AML-193 (cell line): ENCODE data around the gene PCNX4.

Source experiments
- DNase-seq, 2 experiments: peaks; one replicate each; lab custom pipeline; 2025; lab: John Stamatoyannopoulos, UW

PCNX4 gene

DNA sequence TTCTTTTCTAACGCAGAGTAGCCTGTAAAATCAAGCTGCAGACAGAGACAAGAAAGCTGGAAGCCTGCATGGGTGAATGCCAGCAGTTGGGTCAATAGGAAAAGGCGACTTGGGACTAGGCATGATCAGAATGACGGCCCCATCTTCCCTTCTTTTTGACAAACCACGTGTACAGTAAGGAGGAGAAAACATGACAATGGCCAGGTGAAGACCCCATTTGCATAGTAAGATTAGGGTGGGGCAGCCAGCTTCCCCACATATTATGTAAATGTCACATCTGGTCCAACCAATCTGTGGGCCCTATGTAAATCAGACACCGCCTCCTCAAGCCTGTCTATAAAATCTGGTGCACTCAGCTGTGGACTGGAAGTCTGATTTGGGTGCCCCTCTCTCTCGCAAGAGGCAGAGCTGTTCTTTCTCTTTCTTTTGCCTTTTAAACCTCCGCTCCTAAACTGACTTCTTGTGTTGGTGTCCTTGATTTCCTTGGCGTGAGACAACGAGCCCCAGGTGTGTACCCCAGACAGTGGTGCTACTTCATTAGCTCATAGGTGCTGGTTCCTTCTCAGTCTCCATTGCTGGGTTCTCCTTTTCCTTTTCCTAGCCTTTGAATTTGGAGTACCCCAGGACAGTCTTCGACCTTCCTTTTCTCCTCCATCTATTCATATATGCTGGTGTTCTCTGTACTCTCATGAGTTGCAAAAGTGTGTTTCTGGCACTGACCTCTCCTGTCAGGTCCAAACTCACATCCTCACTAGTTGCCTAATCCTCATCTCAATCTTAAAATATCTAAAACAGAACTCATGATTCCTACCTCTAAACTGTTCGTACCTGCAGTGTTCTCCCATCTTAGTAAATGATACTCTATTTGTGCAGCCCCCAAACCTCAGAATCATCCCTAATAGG, 82.9 kb downstream of the PCNX4 start:
- no peak for DNase-seq

GRCh38 chr14:60175255-60175902, 83.7 kb downstream of the PCNX4 start:
- DNase-seq, result no peak

DNA sequence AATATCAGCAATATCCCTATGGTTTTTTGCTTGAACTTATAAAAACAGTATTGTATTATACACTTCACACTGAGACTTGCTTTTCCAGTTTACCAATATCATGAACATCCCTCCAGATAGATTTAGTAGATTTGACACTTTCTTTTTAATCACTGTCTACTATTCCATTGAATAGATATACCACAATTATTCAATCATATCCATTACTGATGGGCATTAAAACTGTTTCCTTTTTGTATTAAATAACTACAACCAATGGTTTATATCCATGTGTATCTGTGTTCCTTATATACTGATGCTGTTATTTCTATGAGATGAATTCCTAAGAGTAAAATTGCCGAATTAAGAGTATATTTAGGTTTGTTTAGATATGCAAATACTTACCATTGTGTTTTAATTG, 86.4 kb downstream of the PCNX4 start:
- no peak for DNase-seq

DNA sequence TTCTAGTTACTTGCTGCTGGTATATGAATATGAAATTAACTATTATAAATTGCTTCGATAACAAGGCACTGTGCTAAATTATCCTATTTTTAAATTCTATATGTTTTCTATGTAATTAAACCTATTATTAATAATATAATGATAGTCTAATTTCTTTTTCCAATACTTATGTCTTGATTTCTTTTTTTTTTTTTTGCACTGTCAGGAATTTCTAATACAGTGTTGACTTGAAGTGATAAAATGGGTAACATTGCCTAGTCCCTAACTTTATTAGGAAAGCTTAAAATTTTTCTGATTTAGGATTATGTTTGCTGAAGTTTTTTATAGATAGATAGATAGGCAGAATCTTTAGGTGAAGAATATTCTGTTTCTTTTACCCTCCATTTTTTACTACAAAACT, 87.1 kb downstream of the PCNX4 start:
- no peak for DNase-seq

DNA sequence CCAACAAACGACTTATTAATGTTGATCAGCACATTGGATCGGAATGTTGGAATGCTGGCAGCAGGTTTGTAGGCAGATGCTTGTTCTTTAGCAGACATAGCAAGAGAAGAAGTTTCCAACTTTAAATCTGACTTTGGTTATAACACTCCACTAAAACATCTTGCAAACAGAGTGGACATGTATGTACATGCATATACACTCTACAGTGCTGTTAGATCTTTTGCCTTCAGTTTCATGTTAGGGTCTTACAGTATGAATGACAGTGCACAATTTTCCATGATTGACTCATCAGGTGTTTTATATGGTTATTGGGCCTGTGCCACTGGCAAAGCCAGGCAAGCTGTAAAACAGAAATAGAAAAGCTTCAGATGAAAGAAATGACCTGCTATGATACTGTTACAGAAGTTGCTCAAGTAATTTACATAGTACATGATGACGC, 87.7 kb downstream of the PCNX4 start:
- no peak for DNase-seq

DNA sequence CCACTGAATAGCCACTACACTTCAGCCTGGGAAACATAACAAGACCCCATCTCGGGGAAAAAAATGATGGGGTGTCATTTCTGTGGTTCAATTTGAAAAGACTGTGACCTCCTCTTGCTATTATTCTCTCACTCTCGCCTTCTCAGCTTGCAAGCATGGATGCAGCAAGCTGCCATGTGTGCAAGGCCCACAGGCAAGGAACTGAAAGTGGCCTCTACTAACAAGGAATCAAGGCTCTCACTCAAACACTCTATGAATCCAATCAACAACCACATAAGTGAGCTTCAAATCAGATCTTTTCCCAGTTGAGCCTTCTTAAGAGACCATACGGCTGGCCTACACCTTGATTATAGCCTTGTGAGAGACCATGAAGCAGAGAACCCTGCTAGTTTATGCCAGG, 91.4 kb downstream of the PCNX4 start:
- DNase-seq, result no peak

DNA sequence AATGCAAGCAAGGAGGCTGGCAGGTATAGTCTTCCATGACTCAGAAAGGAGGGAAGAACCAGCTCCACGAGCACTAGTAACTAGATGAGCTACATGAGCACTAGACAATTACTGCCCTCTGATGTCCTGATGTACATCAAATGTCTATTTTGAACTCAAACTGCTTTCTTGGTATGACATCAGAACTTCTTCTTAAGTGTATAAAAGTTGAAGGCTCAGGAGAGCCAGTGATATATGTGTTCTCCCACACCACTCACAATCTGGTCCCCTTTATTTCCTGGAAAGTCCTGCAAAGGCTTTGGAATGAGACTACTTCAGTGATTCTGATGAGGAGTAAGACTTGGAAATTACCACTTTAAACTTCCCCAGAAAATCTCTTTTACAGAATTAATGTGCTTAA, 92.0 kb downstream of the PCNX4 start:
- DNase-seq, result peak; percentile 50 to 59

- peak; percentile 74 to 80 for DNase-seq
Measured at GRCh38 chr14:60184146-60184904, 92.6 kb downstream of the PCNX4 start.

- DNase-seq, result no peak
Measured at GRCh38 chr14:60184905-60185555, 93.3 kb downstream of the PCNX4 start.

DNA sequence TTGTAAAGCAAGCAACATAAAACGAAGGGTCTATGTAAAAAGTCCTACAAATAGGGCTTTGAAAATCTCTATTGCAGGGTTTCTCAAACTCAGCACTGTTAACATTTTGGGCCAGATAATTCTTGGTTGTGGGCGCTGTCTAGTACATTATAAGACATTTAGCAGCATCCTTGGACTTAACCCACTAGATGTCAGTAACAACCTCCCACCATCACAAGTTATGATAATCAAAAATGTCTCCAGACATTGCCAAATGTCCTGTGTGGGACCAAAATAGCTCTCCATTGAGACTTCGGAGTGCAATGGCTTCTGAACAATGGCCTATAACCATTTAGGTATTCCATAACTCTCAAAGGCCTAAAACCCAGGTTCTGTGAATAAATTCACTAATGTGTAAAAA, 96.4 kb downstream of the PCNX4 start:
- peak; percentile 14 to 32 for DNase-seq

DNA sequence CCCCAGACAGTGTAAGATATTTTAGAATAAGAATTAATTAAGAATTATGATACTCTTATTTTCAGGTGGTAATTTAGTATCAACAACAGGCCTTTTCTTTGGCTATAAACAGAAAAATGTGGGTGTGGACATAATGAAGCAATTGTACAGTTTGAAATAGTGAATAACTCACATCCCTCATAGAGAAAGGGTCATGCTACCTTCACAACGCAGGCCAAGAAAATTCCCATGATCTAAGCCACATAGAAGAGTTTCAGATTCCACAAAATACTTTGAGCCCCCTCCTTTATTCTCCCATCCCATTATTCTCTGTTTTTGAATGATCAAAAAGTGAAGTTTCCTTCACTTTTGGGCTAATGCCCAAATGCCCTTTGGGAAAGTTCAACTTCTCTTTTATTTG, 97.0 kb downstream of the PCNX4 start:
- no peak for DNase-seq

DNA sequence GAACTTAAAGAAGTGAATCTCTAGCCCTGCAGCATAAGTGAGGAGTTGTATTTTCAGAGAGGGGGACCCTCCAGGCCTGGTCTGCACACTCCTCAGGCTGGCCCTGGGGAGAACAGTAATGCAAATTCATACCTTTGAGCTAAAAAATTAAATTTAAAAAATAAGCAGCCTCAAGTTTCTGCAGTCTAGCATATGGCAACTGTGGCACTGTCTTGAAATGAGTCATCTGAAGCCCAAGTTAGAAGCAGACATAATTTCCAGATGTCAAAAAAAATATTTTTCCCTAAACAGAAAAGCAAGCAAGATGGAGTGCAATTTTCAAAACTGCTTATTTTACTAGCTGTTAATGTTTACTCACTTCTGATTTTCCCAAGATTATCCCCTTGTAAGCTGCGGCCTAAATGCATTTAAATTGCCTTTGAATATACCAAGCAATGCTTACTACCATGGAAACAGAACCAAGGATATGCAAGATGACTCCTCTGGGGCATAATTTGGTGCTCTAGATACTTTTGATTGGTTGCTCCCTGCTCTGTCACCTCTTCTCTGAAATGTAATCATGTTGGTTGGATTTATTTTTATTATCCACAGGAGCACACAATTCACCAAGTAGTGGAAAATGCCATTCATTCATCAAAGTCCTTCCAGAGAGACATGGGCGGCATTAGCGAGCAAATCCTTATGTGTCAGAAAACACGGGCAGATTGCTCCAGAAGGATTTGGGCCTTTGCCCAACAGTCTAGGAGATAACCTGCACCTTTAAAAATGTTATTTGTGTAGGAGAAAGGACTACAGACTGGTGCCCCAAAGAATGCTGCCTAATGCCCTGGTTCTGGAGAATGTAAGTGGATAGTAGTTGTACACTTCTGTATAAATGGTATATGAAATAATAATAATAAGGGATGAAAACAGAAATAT, 98.5 kb downstream of the PCNX4 start:
- no peak for DNase-seq

DNA sequence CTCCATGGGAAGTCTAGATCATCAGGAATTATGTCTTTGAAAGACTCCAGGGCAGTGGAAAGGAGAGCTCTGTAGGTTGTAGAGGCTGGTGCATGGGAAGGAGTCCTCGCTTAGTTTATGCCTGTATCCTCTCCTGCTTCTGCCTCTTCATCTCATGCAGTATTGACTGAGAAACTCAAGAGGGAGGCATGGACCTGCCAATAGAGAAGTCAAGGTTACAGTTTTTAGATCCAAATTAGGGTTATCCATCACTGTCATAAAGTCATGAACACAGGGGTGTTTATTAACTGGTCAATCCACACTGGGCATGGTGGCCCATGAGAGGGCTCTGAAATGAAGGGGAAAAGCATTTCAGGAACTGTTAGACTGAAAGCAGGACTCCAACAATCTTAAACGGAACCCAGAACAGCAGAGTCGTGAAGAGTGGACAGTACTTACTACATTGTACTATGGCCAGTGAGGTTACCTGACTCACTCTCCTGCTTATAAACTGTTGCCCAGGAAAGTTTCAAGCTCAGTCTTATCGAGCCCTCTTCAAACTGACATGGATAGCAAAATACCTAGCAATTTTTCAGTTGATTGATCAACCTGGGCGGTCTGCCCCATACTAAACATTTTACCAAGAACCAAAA, 103.6 kb downstream of the PCNX4 start:
- DNase-seq, result peak; percentile 45 to 59

- DNase-seq, result peak; percentile 70 to 77
Measured at GRCh38 chr14:60196291-60196690, 104.6 kb downstream of the PCNX4 start.

DNA sequence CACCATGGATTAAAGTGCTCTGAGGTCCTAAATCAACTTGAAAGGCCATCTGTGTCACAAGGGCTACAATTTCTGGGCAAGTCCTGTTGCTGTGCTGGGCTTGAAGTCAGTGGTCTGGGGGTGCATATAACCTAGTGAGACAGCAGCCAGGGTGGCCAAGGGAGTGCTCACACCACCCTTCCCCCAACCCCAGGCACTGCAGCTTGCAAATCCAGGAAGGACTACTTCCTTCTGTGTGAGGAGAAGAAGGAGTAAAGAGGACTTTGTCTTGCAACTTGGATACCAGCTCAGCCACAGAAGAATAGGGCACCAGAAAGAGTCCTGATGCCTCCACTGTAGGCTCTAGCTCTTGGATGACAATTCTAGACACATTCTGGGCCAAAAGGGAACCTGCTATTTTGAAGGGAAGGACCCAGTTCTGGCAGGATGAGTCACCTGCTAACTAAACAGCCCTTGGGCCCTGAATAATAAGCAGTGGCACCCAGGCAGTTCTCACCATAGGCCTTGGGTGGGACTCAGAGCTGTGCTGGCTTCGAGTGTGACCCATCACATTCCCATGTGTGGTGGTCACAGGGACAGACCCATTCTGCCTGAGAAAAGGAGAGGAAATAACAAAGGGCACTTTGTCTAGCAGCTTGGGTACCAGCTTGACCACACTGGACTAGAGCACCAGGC, 106.0 kb downstream of the PCNX4 start:
- DNase-seq, result peak; percentile 36

DNA sequence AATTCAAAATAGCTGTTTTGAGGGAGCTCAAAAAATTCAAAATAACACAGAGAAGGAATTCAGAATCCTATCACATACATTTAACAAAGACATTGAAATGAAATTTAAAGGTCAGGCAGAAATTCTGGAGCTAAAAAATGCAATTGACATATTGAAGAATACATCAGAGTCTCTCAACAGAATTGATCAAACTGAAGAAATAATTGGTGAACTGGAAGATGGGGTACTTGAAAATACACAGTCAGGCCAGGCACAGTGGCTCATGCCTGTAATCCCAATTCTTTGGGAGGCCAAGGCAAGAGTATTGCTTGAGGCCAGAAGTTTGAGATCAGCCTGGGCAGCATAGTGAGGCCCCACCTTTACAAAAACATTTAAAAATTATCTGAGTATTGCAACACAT, 107.6 kb downstream of the PCNX4 start:
- no peak for DNase-seq

DNA sequence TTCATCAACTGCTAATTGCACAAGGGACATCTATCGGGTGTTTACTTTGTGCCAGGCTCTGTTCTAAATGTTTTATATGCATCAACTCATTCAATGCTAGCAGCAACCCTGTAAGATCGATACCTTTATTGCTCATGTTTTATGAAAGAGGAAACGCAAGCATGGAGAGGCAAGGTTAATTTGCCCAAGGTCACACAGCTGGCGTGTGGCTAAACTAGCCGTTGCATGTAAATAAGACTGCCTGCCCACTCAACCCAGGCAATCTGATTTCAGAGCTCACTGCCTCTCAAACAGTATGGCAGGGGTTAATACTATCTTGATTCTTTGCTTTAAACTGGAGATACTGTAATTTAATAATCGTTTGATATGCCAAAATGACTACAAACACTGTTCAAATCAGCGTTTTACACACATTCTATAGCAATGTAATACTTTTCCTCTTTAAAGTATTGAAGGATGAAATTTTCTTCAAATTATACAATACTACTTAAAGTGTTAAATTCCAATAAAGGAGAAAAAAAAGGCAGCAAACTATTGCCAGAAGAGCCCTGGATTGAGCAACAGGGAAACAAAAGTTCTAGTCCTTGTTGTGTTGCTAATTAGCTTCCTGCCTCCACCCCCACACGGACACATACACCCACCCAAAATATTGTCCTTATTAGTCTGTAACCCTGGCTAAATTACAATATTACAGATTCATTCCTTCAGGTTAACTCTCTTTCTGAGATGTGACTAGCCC, 112.5 kb downstream of the PCNX4 start:
- DNase-seq, result no peak

- DNase-seq, result no peak
Measured at GRCh38 chr14:60204843-60205774, 113.4 kb downstream of the PCNX4 start.
